Keratinocyte (primary cell): ENCODE measurements around the gene FMN1. TPM values are rescaled to one million over a fixed set of nuclear protein-coding genes. Genes with fewer than 3 reads are reported as not detected.

Experiments
- DNase-seq: peaks from one replicate; pipeline ENCODE4 v3.0.0-alpha.2; 2011; ENCODE audit warnings: low read depth, missing footprints, low spot score
- FAIRE-seq: peaks from 2 replicates; lab custom pipeline; 2011; peaks lifted over from hg19 to GRCh38; lab: Jason Lieb, UNC
- H2AFZ ChIP-seq: 2 replicates; pipeline ENCODE4 v1.6.0; 2012; ENCODE audit warnings: low read length, control low read depth, inconsistent platforms; ENCODE audit not compliant: control insufficient read depth
- H3K27ac ChIP-seq: 2 replicates; pipeline ENCODE4 v1.5.1; 2011; ENCODE audit warnings: low read length; ENCODE audit not compliant: control insufficient read depth, insufficient read depth
- H3K27me3 ChIP-seq: 3 replicates; pipeline ENCODE4 v1.6.0; 2011; ENCODE audit warnings: low read length; ENCODE audit not compliant: control insufficient read depth, insufficient read depth; ENCODE audit errors: extremely low read depth
- H3K36me3 ChIP-seq, 2 experiments: 2 replicates in 1 of 2; 3 replicates in 1 of 2; pipeline ENCODE4 v1.5.1; 2011; ENCODE audit warnings: low read length in 2 of 2, mild to moderate bottlenecking in 1 of 2; ENCODE audit not compliant: control insufficient read depth in 2 of 2, insufficient read depth in 2 of 2; ENCODE audit errors: extremely low read depth in 1 of 2
- H3K4me1 ChIP-seq: 3 replicates; pipeline ENCODE4 v1.5.1; 2011; ENCODE audit warnings: low read length; ENCODE audit not compliant: control insufficient read depth, insufficient read depth; ENCODE audit errors: extremely low read depth
- H3K4me2 ChIP-seq: 3 replicates; pipeline ENCODE4 v1.6.0; 2011; ENCODE audit warnings: low read depth, low read length; ENCODE audit not compliant: control insufficient read depth, insufficient read depth; ENCODE audit errors: extremely low read depth
- H3K4me3 ChIP-seq, 3 experiments: fragments of 200-600 bp in 1 of 3; sonication (generic) in 1 of 3; 2 replicates in 2 of 3; 3 replicates in 1 of 3; pipeline ENCODE4 v1.5.1; 2011 to 2016; ENCODE audit warnings: low read length in 3 of 3, mild to moderate bottlenecking in 3 of 3, control low read depth in 2 of 3, inconsistent platforms in 1 of 3, low read depth in 1 of 3, mixed read lengths in 1 of 3, mixed run types in 1 of 3, moderate library complexity in 1 of 3; ENCODE audit not compliant: control insufficient read depth in 2 of 3, insufficient read depth in 2 of 3; ENCODE audit errors: extremely low read depth in 1 of 3
- H3K79me2 ChIP-seq: 2 replicates; pipeline ENCODE4 v1.6.0; 2012; ENCODE audit warnings: low read length; ENCODE audit not compliant: control insufficient read depth, insufficient read depth
- H3K9ac ChIP-seq: 3 replicates; pipeline ENCODE4 v1.6.0; 2011; ENCODE audit warnings: low read length; ENCODE audit not compliant: control insufficient read depth, insufficient read depth; ENCODE audit errors: extremely low read depth
- H3K9me1 ChIP-seq: 3 replicates; pipeline ENCODE4 v1.6.0; 2011; ENCODE audit warnings: low read length; ENCODE audit not compliant: control insufficient read depth, insufficient read depth; ENCODE audit errors: extremely low read depth
- H3K9me3 ChIP-seq: 2 replicates; pipeline ENCODE4 v1.5.1; 2012; ENCODE audit warnings: low read depth, low read length; ENCODE audit not compliant: control insufficient read depth
- H4K20me1 ChIP-seq: 3 replicates; pipeline ENCODE4 v1.6.0; 2011; ENCODE audit warnings: low read length; ENCODE audit not compliant: control insufficient read depth, insufficient read depth; ENCODE audit errors: extremely low read depth
- CTCF ChIP-seq, 3 experiments: IDR thresholded peaks in 1 of 3; conservative IDR thresholded peaks in 1 of 3; optimal IDR thresholded peaks in 1 of 3; 2 replicates in 2 of 3; 3 replicates in 1 of 3; pipeline versions ENCODE3 to v1.5.1; 2011; ENCODE audit warnings: low read length in 3 of 3, mild to moderate bottlenecking in 3 of 3, moderate library complexity in 2 of 3, control low read depth in 1 of 3, inconsistent platforms in 1 of 3; ENCODE audit not compliant: insufficient read depth in 2 of 3; ENCODE audit errors: extremely low read depth in 1 of 3
- EZH2 ChIP-seq: IDR thresholded peaks from one replicate; pipeline ENCODE4 v1.6.1; 2012; ENCODE audit warnings: inconsistent platforms, mild to moderate bottlenecking, low read length, moderate library complexity
- dilution Hi-C: fragments of 300-500 bp; cut with MboI; formaldehyde crosslinking; loops from one replicate; pipeline ENCODE4 v1.7.0; 2020; ENCODE audit warnings: low sequenced_read_pairs; ENCODE audit not compliant: extremely low pct_ligation_motif_present
- polyA plus RNA-seq, 5 experiments: library from polyadenylated mRNA; depleted of rRNA in 3 of 5; stranded (reverse) in 3 of 5; stranded (forward) in 1 of 5; unstranded in 1 of 5; fragments of >200 nt; gene quantifications; 1 replicate in 1 of 5; 2 replicates in 3 of 5; 3 replicates in 1 of 5; pipeline versions ENCODE4 v1.2.1 to v1.2.3, GENCODE V29; 2011 to 2012; ENCODE audit warnings: missing spikeins in 2 of 5, low read depth in 1 of 5, low replicate concordance in 1 of 5

FMN1 gene
- polyA plus RNA-seq, 1 donor (not counting 4 experiments of a cell fraction or from before 2014, with no cell fraction given) = 0.71 TPM

- TF ChIP-seq CTCF (optimal IDR thresholded peaks at IDR 0.05 in 1 of 3, IDR thresholded peaks at IDR 0.05 in 1 of 3, conservative IDR thresholded peaks at IDR 0.05 in 1 of 3; ENCODE audit: extremely low read depth in 1 of 3, insufficient read depth in 2 of 3, low read length in 3 of 3) (peak; percentile 39 to 62 (median 60)), EZH2 (no peak)
- Histone ChIP-seq H3K36me3 (no peaks in the 10 kb centered on the region), H4K20me1 (no peaks in the 10 kb centered on the region), H3K4me1 (peaks cover 14% of the 10 kb centered on the region), H3K9me1 (no peaks in the 10 kb centered on the region), H3K4me3 (no peak overlapping the region), H3K4me2 (peak overlapping the region; percentile 75), H3K27me3 (no peaks in the 10 kb centered on the region), H2AFZ (peak overlapping the region; percentile 51), H3K9me3 (no peaks in the 10 kb centered on the region), H3K9ac (no peak overlapping the region), H3K79me2 (no peaks in the 10 kb centered on the region), H3K27ac (peak overlapping the region; percentile 22)
- DNase-seq (no peak), FAIRE-seq (no peak)
- dilution Hi-C loops = no loop called here
Observed at GRCh38 chr15:33021806-33022389, 172.6 kb downstream of the FMN1 start.

- H3K36me3 ChIP-seq = no peaks in the 10 kb centered on the region
- FAIRE-seq = no peak
- dilution Hi-C loops = no loop called here
- peaks cover 14% of the 10 kb centered on the region for H3K4me1 ChIP-seq
- no peaks in the 10 kb centered on the region for H3K27me3 ChIP-seq
- H3K9me3 ChIP-seq = no peaks in the 10 kb centered on the region
- no peak overlapping the region for H3K27ac ChIP-seq
- H3K4me2 ChIP-seq = no peak overlapping the region
- no peak overlapping the region for H3K9ac ChIP-seq
- no peak overlapping the region for H2AFZ ChIP-seq
- no peaks in the 10 kb centered on the region for H3K9me1 ChIP-seq
- no peaks in the 10 kb centered on the region for H4K20me1 ChIP-seq
- H3K79me2 ChIP-seq = no peaks in the 10 kb centered on the region
- no peak overlapping the region for H3K4me3 ChIP-seq
- no peak for DNase-seq
- TF ChIP-seq CTCF (optimal IDR thresholded peaks at IDR 0.05 in 1 of 3, IDR thresholded peaks at IDR 0.05 in 1 of 3, conservative IDR thresholded peaks at IDR 0.05 in 1 of 3; ENCODE audit: extremely low read depth in 1 of 3, insufficient read depth in 2 of 3, low read length in 3 of 3) (no peak), EZH2 (no peak)
Observed at GRCh38 chr15:33019354-33019981, 175.0 kb downstream of the FMN1 start.
